HG03095 (cell line): ENCODE results near the gene GABBR2.

ENCODE experiments used
- ATAC-seq: cut with Tn5 transposase; IDR thresholded peaks from one replicate; pipeline ENCODE4 v1.9.1; 2021; ENCODE audit warnings: moderate library complexity; ENCODE audit not compliant: unreplicated experiment

Gene GABBR2

GRCh38 chr9:98242426-98242825, 466.3 kb downstream of the GABBR2 start:
- no peak for ATAC-seq

- ATAC-seq = no peak
Observed at GRCh38 chr9:98241357-98242300, 467.1 kb downstream of the GABBR2 start.

GRCh38 chr9:98240475-98240874, 468.3 kb downstream of the GABBR2 start:
- ATAC-seq = no peak
